GM21576 (cell line): ENCODE results near the gene THRAP3.

Experiments used
- ATAC-seq: cut with Tn5 transposase; IDR thresholded peaks from one replicate; pipeline ENCODE4 v1.9.1; 2021; ENCODE audit warnings: mild to moderate bottlenecking, moderate library complexity; ENCODE audit not compliant: unreplicated experiment

THRAP3 gene

GRCh38 chr1:36349241-36349671, 125.0 kb downstream of the THRAP3 start:
- peak; percentile 78 for ATAC-seq

- ATAC-seq = no peak
Observed at GRCh38 chr1:36349839-36350238, 125.6 kb downstream of the THRAP3 start.

GRCh38 chr1:36350659-36351226, 126.5 kb downstream of the THRAP3 start:
- no peak for ATAC-seq

GRCh38 chr1:36351227-36351977, 127.2 kb downstream of the THRAP3 start:
- ATAC-seq = no peak

GRCh38 chr1:36352125-36352909, 128.1 kb downstream of the THRAP3 start:
- no peak for ATAC-seq

GRCh38 chr1:36352910-36353878, 129.0 kb downstream of the THRAP3 start:
- no peak for ATAC-seq

GRCh38 chr1:36354486-36354885, 130.2 kb downstream of the THRAP3 start:
- no peak for ATAC-seq
